ENCODE data around the gene PANK4. TPM values are rescaled to one million over a fixed set of nuclear protein-coding genes. Genes with fewer than 3 reads are reported as not detected.

The PANK4 gene
- total and polyA plus RNA-seq, 3 donors from 2014 or later, result 23.2 to 84.7 (median 65.9) TPM

- WGBS, 2 donors, result 73 to 84% methylated on average over 9 to 10 of the region's 10 CpGs
- Histone ChIP-seq H3K4me1 (peaks cover 43% of the 10 kb centered on the region), H3K4me3 (no peak overlapping the region), H3K27ac (no peak overlapping the region), H3K36me3 (ENCODE audit: low read depth, missing control alignments) (no peaks in the 10 kb centered on the region), H3K27me3 (no peaks in the 10 kb centered on the region), H3K9me3 (no peaks in the 10 kb centered on the region)
- TF ChIP-seq POLR2A (IDR thresholded peaks at IDR 0.05) (no peak), CTCF (IDR thresholded peaks at IDR 0.05) (no peak)
- intact Hi-C loops (cut with DNase I; ENCODE audit: low total_unique reads), result no loop called here
- no peak for DNase-seq
Measured at GRCh38 chr1:2523891-2524609, 2.3 kb downstream of the PANK4 start.

DNA sequence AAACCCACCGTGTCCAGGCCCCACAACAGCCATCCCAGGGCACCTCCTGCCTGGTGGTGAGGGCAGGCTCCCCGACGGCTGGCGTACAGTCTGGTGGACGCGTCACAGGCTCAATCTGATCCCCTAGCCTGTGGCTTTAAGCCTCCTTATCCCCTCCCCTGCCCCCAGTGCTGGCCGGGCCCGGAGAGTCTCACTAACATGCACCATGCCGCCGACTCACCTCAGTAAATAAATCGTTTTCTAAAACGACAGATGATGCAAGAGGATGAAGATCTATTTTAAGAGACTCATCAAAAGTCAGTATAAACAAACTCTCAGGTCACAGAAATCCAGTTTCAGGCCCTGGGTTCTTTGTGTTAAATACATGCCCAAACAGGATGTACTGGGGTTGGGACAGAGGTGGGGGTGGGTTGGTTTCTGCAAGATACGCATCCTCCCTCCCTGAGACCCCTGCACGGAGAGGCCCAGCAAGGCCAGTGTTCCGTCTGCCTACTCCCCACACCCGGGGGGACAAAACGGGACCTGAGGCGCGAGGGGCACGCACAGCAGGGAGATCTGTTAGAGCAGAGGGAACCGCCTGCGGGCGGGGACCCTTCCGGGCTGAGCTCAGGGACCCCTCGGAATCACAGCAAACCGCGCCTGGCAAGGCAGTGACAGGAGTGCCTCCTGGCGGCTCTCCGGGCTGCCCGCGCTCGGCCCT, 3.1 kb downstream of the PANK4 start:
- TF ChIP-seq CTCF (IDR thresholded peaks at IDR 0.05), result no peak
- TF ChIP-seq POLR2A (IDR thresholded peaks at IDR 0.05), result no peak
- Histone ChIP-seq H3K27me3 (no peaks in the 10 kb centered on the region), H3K4me1 (peaks cover 37% of the 10 kb centered on the region), H3K36me3 (ENCODE audit: low read depth, missing control alignments) (peaks cover 2% of the 10 kb centered on the region), H3K4me3 (no peak overlapping the region), H3K27ac (no peak overlapping the region), H3K9me3 (no peaks in the 10 kb centered on the region)
- WGBS, 2 donors, result 83 to 89% methylated on average over 32 of the region's 32 CpGs
- intact Hi-C loops (cut with DNase I; ENCODE audit: low total_unique reads), result no loop called here
- DNase-seq, result no peak

GRCh38 chr1:2522230-2522629, 4.2 kb downstream of the PANK4 start:
- H3K9me3 ChIP-seq, result no peaks in the 10 kb centered on the region
- H3K27me3 ChIP-seq, result no peaks in the 10 kb centered on the region
- H3K4me1 ChIP-seq, result peaks cover 25% of the 10 kb centered on the region
- TF ChIP-seq CTCF (IDR thresholded peaks at IDR 0.05), result no peak
- no peak for TF ChIP-seq POLR2A (IDR thresholded peaks at IDR 0.05)
- H3K27ac ChIP-seq, result no peak overlapping the region
- H3K36me3 ChIP-seq (ENCODE audit: low read depth, missing control alignments), result peaks cover 2% of the 10 kb centered on the region
- intact Hi-C loops (cut with DNase I; ENCODE audit: low total_unique reads), result no loop called here
- H3K4me3 ChIP-seq, result no peak overlapping the region
- WGBS, 2 donors, result 57 to 65% methylated on average over 5 to 7 of the region's 7 CpGs
- DNase-seq, result no peak

DNA sequence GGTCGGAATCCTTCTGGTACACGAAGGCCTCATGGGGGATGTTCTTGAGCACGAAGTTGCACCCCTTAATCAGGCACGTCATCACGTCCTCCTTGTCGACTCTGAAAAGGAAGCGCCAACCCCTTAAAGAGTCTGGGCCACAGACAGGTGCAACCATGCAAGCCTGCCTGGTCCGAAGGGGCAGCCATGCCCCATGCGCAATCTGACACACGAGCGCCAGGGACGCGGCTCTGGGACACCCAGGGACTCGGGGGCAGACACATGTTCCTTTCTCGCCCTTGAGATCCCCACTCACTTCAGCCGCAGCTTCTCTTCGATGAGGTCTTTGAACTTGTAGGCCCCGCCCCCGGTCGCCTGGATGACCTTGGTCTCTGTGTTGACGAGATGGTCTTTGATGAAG, 5.6 kb downstream of the PANK4 start:
- Histone ChIP-seq H3K9me3 (no peaks in the 10 kb centered on the region), H3K4me1 (peaks cover 18% of the 10 kb centered on the region), H3K36me3 (ENCODE audit: low read depth, missing control alignments) (peaks cover 2% of the 10 kb centered on the region), H3K27ac (no peak overlapping the region), H3K4me3 (no peak overlapping the region), H3K27me3 (no peaks in the 10 kb centered on the region)
- no peak for DNase-seq
- TF ChIP-seq CTCF (IDR thresholded peaks at IDR 0.05) (no peak), POLR2A (IDR thresholded peaks at IDR 0.05) (no peak)
- intact Hi-C loops (cut with DNase I; ENCODE audit: low total_unique reads), result no loop called here
- 81 to 85% methylated on average over 20 to 21 of the region's 21 CpGs for WGBS, 2 donors

Measured in testis (tissue), 3 donors.